Measurements from ENCODE around the gene RPS2. TPM values are rescaled to one million over a fixed set of nuclear protein-coding genes. Genes with fewer than 3 reads are reported as not detected.
"Not testable (repeated sequence)": the region's sequence is repeated elsewhere in the genome, so short reads cannot be mapped to it uniquely, and the experiment has no call there.

Gene RPS2
- total RNA-seq, 1 donor from 2014 or later = 545 TPM

- no peak for ATAC-seq
- DNase-seq (ENCODE audit: low spot score) = no peak
These were observed 19.9 kb downstream of the RPS2 start for GRCh38 chr16:1944612-1945199.

GRCh38 chr16:1942810-1943726, 21.6 kb downstream of the RPS2 start, which contains the start of gene MSRB1:
MSRB1 (minus strand) TSS chr16:1943199; CDS start chr16:1943156, 43 bp downstream.
- ATAC-seq (peak; percentile 77), DNase-seq (ENCODE audit: low spot score) (peak; percentile 100)

- ATAC-seq = peak; percentile 3
- DNase-seq (ENCODE audit: low spot score) = peak; percentile 63
These were observed 22.4 kb downstream of the RPS2 start for GRCh38 chr16:1942047-1942809.

GRCh38 chr16:1941162-1942046, 23.2 kb downstream of the RPS2 start:
- DNase-seq (ENCODE audit: low spot score) (peak; percentile 77), ATAC-seq (peak; percentile 50)

GRCh38 chr16:1940273-1941161, 24.1 kb downstream of the RPS2 start:
- peak; percentile 89 for DNase-seq (ENCODE audit: low spot score)
- ATAC-seq = peak; percentile 51

- ATAC-seq; DNase-seq (ENCODE audit: low spot score): not testable (repeated sequence)
These were observed 24.8 kb downstream of the RPS2 start for GRCh38 chr16:1939833-1940232.

- ATAC-seq = no peak
- no peak for DNase-seq (ENCODE audit: low spot score)
These were observed 25.7 kb downstream of the RPS2 start for GRCh38 chr16:1938910-1939309.

GRCh38 chr16:1938316-1938715, 26.3 kb downstream of the RPS2 start:
- DNase-seq (ENCODE audit: low spot score) (peak; percentile 83), ATAC-seq (peak; percentile 16)

- no peak for ATAC-seq
- DNase-seq (ENCODE audit: low spot score) = no peak
These were observed 27.6 kb downstream of the RPS2 start for GRCh38 chr16:1936945-1937479.

- DNase-seq (ENCODE audit: low spot score) (peak; percentile 74), ATAC-seq (peak; percentile 39)
These were observed 31.4 kb downstream of the RPS2 start for GRCh38 chr16:1933097-1933661.

- ATAC-seq = peak; percentile 58
- peak; percentile 71 for DNase-seq (ENCODE audit: low spot score)
These were observed 32.3 kb downstream of the RPS2 start for GRCh38 chr16:1932050-1933028.

- ATAC-seq (no peak), DNase-seq (ENCODE audit: low spot score) (no peak)
These were observed 34.3 kb downstream of the RPS2 start for GRCh38 chr16:1930338-1930720.

GRCh38 chr16:1929578-1930337, 34.9 kb downstream of the RPS2 start:
- DNase-seq (ENCODE audit: low spot score) (peak; percentile 91), ATAC-seq (peak; percentile 90)

- no peak for DNase-seq (ENCODE audit: low spot score)
These were observed 35.5 kb downstream of the RPS2 start for GRCh38 chr16:1929105-1929504.

GRCh38 chr16:1926271-1926670, 38.4 kb downstream of the RPS2 start:
- no peak for DNase-seq (ENCODE audit: low spot score)
- no peak for ATAC-seq

More at GRCh38 chr16:1929105-1929504, 35.5 kb downstream of the RPS2 start:
- peak; percentile 55 for ATAC-seq

GRCh38 chr16:1924095-1924494, 40.5 kb downstream of the RPS2 start:
- no peak for ATAC-seq
- DNase-seq (ENCODE audit: low spot score) = no peak
